ENCODE data around the gene KDM1A.
A peak's percentile ranks its signal among the peaks of the same experiment; 100 is the strongest.

- TF ChIP-seq CTCF (IDR thresholded peaks at IDR 0.05; ENCODE audit: low read depth, low read length) (peak; percentile 89), POLR2A (IDR thresholded peaks at IDR 0.05; ENCODE audit: extremely low read depth, insufficient read length) (no peak)
Observed at GRCh38 chr1:23098463-23099170, 79.3 kb downstream of the KDM1A start.

Data from NB4 (cell line).